Measurements from ENCODE around the gene ALDH1B1. TPM values are rescaled to one million over a fixed set of nuclear protein-coding genes. Genes with fewer than 3 reads are reported as not detected.

Gene ALDH1B1
- total and polyA plus RNA-seq, 10 of the 15 experiments (the other 5 are each of a cell fraction or from before 2014, with no cell fraction given) = 8.6 to 38.5 (median 30.9) TPM

GRCh38 chr9:38358390-38359296 is 33.9 kb upstream of the ALDH1B1 start (continued):
- no peak for TF ChIP-seq PRDM15 (CRISPR knock-in tag; IDR thresholded peaks at IDR 0.05)
- TF ChIP-seq GATAD2B (conservative IDR thresholded peaks at IDR 0.05; ENCODE audit: low read depth) = no peak

GRCh38 chr9:38359297-38359653 is 33.2 kb upstream of the ALDH1B1 start:
- Histone ChIP-seq H4K20me1 (ENCODE audit: control insufficient read depth, insufficient read depth) (no peaks in the 10 kb centered on the region), H3K9ac (ENCODE audit: control insufficient read depth, insufficient read depth, low read length) (no peak overlapping the region), H3K4me1 (ENCODE audit: control insufficient read depth, insufficient read depth, low read length) (no peaks in the 10 kb centered on the region), H3K9me3 (replicated peaks; ENCODE audit: control insufficient read depth, insufficient read depth, low read length) (no peaks in the 10 kb centered on the region), H3K36me3 (ENCODE audit: control insufficient read depth in 2 of 2, insufficient read depth in 2 of 2, low read length in 1 of 2) (no peaks in the 10 kb centered on the region), H3K79me2 (ENCODE audit: control insufficient read depth, insufficient read depth, low read length) (no peaks in the 10 kb centered on the region), H3K27me3 (replicated peaks in 1 of 2; ENCODE audit: control insufficient read depth in 2 of 2, insufficient read depth in 2 of 2, low read length in 1 of 2) (no peaks in the 10 kb centered on the region), H3K4me3 (no peak overlapping the region), H2AFZ (ENCODE audit: control insufficient read depth, low read depth, low read length) (no peak overlapping the region), H3K4me2 (ENCODE audit: control insufficient read depth, insufficient read depth) (no peak overlapping the region), H3K27ac (ENCODE audit: control insufficient read depth, insufficient read depth) (no peak overlapping the region)
- FAIRE-seq (no peak), DNase-seq (ENCODE audit: low read depth, low spot score) (no peak), ATAC-seq (no peak)
- ChIA-PET CTCF (interaction anchor here (1.0 to 10.7 kb wide), 3 partner anchors 73 to 447 kb away, joined by 3 to 120 read pairs (median 3); no protein-coding TSS in a partner anchor), POLR2A (no interaction called here), SMC1A (ENCODE audit: uncharacterized antibody, unreplicated experiment) (interaction anchor here (1.1 to 3.8 kb wide), 3 partner anchors 20 to 446 kb away, joined by 3 to 19 read pairs (median 6); no protein-coding TSS in a partner anchor), RAD21 (ENCODE audit: unreplicated experiment) (no interaction called here)
- in situ Hi-C loops (cut with MboI) = no loop called here
- intact Hi-C loops (cut with micrococcal nuclease; ENCODE audit: unreplicated experiment) = no loop called here
- WGBS (ENCODE audit: insufficient coverage, insufficient replicate concordance, low lambda C conversion rate, missing lambda C conversion rate) = 35% methylated on average over 6 of the region's 6 CpGs
- no peak for TF ChIP-seq ELK1 (IDR thresholded peaks at IDR 0.05; ENCODE audit: low read depth, low read length)
- no peak for TF ChIP-seq CBFB (IDR thresholded peaks at IDR 0.05; ENCODE audit: low read depth)
- no peak for TF ChIP-seq NRF1 (conservative IDR thresholded peaks at IDR 0.05; ENCODE audit: low read depth, low read length)
- TF ChIP-seq EED (IDR thresholded peaks at IDR 0.05; ENCODE audit: low read depth) = no peak
- no peak for TF ChIP-seq NR2C2 (IDR thresholded peaks at IDR 0.05; ENCODE audit: borderline replicate concordance, control insufficient read depth, insufficient read length, low read depth)
- no TSS peak for BruUV-seq (replicated peaks)
